ENCODE results near the gene CDC42EP5.
A peak's percentile ranks its signal among the peaks of the same experiment; 100 is the strongest.
"Not testable (repeated sequence)": the region's sequence is repeated elsewhere in the genome, so short reads cannot be mapped to it uniquely, and the experiment has no call there.

The CDC42EP5 gene

DNA sequence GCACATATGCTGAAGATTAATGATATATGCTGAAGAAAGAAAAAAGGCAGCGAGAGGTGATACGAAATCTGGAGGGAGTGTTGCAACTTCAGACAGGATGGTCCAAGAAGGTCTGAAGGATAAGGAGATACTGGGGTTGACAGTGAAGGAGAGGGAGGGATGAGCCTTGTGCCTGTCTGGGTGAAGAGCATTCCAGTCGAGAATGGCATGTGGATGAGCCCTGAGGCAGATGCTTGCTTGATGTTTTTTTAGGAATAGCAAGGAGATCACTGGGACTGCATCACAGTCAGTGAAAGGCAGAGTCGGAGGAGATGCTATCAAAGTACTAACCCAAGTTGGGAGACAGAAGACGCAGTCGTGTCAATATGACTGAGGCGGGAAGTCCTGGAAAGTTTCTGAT lies 16.2 kb upstream of the CDC42EP5 start:
- no peak for DNase-seq (ENCODE audit: low spot score)

GRCh38 chr19:54485851-54486250 lies 12.8 kb upstream of the CDC42EP5 start:
- no peak for DNase-seq (ENCODE audit: low spot score)

DNA sequence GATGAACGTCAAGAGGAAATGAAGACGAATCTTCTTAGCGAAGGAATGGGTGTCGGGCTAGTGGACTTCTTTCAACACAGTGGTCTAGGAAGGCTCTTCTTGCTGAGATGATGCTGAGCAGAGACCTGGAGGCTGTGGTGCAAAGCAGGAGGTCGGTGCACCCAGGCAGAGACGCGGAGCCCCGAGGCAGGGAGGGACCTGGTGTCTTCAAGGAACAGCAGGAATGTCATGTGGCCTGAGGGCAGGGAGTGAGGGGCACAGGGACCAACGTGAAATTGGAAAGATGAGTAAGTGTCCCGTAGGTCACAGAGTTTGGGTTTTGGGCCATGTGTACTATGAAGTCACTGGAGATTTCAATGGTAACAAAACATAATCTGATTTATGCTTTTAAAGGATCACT lies 11.4 kb upstream of the CDC42EP5 start:
- DNase-seq (ENCODE audit: low spot score), result no peak

GRCh38 chr19:54482889-54483288 lies 9.8 kb upstream of the CDC42EP5 start:
- DNase-seq (ENCODE audit: low spot score), result no peak

- no peak for DNase-seq (ENCODE audit: low spot score)
Observed at GRCh38 chr19:54481326-54481930, 8.3 kb upstream of the CDC42EP5 start.

DNA sequence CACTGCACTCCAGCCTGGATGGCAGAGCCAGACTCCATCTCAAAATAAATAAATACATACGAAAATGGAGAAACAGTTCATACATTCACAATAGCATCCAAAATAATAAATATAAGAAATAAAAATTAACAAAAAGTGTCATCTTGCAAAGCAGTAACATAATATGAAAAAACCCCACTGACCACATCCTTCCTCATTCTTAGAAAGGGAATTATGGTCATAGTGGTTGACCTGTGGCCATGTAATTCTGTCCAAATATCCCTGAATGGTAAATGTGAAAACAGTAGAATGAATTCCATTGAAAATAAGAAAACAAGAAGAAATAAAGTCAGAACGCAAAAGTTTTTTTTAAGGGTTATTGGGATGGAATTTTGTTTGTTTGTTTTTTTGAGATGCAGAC lies 7.0 kb upstream of the CDC42EP5 start:
- DNase-seq (ENCODE audit: low spot score), result no peak

GRCh38 chr19:54478677-54479266 lies 5.7 kb upstream of the CDC42EP5 start:
- no peak for DNase-seq (ENCODE audit: low spot score)

- DNase-seq (ENCODE audit: low spot score), result no peak
Observed at GRCh38 chr19:54477650-54478049, 4.6 kb upstream of the CDC42EP5 start.

DNA sequence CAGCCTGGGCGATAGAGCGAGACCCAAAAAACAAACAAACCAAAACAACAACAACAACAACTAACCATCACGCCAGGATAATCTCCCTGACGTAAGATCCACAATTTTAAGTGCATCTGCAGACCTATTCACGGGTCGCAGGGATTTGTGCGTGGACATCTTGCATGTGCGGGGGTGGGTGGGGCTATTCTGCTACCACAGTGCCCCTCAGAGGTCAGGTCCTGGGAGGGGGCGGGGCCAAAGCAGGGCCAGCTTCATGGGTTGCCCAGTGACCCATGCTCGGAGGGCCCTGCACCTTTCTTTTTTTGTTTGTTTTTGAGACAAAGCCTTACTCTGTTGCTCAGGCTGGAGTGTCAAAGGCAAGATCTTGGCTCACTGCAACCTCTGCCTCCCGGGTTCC lies 2.6 kb upstream of the CDC42EP5 start:
- DNase-seq (ENCODE audit: low spot score), result no peak

GRCh38 chr19:54473892-54474372 lies 836 bp upstream of the CDC42EP5 start:
- DNase-seq (ENCODE audit: low spot score), result no peak

DNA sequence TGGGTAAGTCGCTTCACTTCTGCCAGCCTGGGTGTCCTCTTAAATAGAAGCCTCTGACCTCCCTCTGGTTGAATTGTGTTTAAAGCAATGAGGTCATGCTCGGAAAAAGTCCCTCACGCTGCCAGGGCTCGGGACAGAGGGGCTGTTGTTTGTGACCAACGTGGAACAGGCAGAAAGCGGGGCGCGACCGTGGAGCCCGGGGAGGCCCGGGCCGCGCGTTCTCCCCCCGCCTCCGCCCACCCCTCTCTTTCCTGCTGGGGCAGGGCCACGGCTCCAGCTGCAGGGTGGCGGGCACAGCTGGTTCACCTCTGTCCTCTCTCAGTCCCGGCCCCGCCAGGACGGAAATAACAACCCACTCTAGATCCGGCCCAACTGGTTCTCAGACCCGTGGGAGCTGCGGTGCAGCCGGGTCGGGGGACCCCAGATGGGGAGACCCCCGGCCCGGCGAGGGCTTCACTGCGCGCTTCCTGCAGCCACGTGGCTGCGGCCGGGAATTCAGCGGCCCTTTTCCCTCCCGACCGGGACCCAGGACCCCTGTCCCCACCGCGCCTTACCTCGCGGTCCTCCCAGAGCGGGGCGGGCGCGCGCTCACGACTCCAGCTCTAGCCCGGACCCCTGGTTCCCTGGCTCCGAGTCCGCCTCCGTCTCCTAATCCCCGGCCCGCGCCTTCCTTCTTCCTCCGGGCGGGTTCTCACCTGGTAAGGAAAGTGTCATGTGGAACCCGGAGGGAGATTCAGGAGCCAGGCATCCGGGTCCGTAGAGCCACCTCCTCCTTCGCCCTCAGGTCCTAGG lies 1.9 kb downstream of the CDC42EP5 start:
- no peak for DNase-seq (ENCODE audit: low spot score)

- DNase-seq (ENCODE audit: low spot score), result no peak
Observed at GRCh38 chr19:54470276-54470887, 2.7 kb downstream of the CDC42EP5 start.

DNA sequence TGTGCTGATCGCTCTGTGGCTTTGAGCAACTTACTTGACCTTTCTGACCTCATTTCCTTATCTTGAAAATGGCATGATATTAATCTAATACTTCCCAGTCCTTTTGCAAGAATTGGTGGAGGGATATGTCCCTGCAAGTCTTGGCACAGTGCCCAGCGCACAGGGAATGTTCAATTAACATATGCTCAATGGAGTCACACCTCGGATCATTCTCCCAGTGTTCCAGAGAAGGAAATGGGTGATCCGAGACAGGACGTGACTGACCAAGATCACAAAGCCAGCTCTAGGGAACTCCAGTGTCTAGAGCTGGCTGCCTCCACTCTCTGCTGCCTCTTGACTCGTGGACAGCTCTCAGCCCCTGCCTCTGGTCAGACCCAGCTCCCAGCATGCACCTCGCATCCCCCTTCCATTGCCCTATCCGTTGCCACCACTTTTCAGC lies 3.6 kb downstream of the CDC42EP5 start:
- no peak for DNase-seq (ENCODE audit: low spot score)

DNA sequence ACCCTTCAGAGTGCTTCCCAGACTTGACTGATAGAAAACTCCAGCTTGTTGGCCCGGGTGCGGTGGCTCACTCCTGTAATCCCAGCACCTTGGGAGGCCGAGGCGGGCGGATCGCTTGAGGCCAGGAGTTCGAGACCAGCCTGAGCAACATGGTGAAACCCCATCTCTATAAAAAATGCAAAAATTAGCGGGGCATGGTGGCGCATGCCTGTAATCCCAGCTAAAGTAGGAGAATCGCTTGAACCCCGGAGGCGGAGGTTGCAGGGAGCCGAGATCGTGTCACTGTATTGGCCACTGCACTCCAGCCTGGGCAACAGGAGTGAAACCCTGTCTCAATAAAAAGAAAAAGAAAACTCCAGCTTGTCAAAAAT lies 7.0 kb downstream of the CDC42EP5 start:
- not testable (repeated sequence) for DNase-seq (ENCODE audit: low spot score)

GRCh38 chr19:54465426-54466109 lies 7.5 kb downstream of the CDC42EP5 start:
- DNase-seq (ENCODE audit: low spot score), result no peak

DNA sequence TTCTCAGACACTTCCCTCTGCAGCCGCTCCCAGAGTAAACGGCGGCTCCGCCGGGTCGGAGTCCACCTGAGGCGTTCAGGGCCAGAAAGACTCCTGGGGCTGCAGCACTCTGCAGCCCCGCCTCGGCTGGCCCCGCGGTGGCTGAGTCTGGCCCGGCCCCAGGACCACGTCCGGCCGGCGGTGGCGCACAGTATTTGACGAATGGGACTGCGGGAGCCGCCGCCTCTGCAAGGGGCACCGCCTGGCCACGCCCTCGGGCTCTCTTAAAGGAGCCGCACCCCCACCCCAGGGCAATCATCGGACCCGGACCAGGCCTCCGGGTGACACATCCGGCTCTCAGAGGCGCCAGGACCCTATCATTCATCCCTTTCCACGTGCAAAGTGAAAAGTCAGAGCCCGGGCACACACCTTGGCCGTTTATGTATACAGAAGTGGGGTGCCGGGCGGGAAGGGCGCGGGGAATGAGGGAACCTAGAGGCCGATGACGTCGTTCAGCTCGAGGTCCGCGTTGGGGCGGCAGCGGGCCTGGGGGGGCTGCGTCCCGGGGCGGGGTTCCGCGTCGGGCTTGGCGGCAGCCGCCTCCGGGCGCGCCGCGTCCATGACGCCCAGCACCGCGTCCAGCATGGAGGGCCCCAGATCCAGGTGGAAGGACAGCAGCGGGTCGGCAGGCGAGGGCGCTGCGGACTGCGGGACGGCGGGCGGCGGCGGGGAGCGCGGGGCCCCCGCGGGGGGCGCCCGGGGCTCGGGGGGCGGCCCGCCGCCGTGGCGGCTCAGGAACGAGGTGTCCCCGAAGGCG lies 8.3 kb downstream of the CDC42EP5 start:
- peak; percentile 95 for DNase-seq (ENCODE audit: low spot score)

- peak; percentile 75 for DNase-seq (ENCODE audit: low spot score)
Observed at GRCh38 chr19:54464044-54464629, 9.0 kb downstream of the CDC42EP5 start.

DNA sequence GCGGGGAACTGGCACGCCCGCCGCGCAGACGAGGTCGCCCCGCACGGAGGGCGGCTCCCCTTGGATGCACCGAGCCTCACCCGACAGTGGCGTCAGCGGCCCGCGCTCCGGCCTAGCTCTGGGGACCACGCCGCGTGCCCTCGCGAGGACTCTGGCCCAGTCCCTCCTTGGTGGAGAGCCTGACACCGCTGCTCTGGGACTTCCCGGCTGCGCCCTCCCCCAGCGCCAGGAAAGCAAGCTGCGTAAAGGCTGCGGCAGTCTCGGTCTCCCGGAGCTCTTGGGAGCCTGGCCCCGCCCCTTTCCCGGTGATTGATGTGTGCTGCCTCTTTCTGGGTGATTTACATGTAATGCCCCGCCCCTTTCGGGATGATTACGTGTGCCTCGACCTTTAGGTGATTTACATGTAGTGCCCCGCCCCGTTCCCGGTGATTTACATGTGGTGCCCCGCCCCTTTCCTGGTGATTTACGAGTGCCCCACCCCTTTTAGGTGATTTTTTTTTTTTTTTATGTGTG lies 9.5 kb downstream of the CDC42EP5 start, which contains the start of gene LENG9:
LENG9 (minus strand) TSS at position 248 of the 513 bp plus-strand sequence. CDS start 252 bp downstream, outside the sequence.
- peak; percentile 66 for DNase-seq (ENCODE audit: low spot score)

DNA sequence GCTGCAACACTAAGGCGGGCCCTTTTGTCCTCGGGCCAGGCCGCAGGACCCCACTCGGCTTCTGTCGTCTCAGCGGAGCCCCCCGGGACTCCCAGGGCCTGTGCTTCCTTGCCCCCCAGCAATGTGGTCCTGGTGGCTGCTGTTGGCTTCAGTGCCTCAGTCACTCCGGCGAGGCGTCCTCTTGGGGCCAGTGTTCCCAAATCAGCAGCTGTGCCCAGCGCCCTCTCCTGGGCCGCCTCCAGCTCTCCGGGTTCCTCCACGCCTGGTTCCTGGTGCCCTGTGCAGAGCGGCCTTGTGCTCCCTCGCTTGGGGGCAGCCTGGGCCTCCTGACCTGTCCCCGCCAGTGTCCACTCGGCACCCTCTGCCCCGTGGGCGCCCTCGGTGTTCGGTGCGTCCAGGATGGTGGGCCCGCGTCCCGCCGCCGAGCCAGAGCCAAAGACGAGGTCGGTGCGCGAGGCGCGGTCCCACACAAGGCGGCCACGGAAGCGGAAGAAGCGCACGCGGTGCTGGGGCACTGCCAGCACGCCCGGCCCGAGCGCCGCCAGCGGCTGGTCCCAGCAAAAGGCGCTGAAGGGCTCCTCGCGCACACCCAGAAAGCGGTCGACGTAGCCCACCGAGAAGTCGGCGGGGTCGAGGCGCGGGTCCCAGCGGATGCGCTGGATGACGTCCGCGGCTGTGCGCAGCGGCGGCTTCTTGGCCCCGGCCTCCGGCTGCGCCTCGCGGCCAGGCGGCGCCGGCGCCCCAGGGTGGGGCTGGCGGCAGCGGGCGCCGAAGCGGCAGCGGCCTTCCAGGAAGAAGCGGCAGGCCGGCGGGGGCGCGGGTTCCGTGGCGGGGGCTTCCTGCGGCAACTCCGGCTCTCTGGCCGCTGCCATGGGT lies 10.2 kb downstream of the CDC42EP5 start:
- peak; percentile 0 for DNase-seq (ENCODE audit: low spot score)
